HepG2 (cell line): ENCODE measurements around the gene CHML. TPM values are rescaled to one million over a fixed set of nuclear protein-coding genes. Genes with fewer than 3 reads are reported as not detected.

Source experiments
- ATAC-seq: fragments of 200-7000 bp; cut with Tn5 transposase; 3 replicates; pipeline ENCODE4 v1.9.1; 2020; ENCODE audit warnings: mild to moderate bottlenecking, moderate library complexity
- BruUV-seq: library from RNA; stranded (reverse); fragments of 400-500 nt; replicated peaks from 2 replicates; lab custom pipeline; 2021; lab: Mats Ljungman, UMichigan
- CTCF ChIA-PET: fragments of 300-600 bp; formaldehyde crosslinking; extraction: SDS; loops from one replicate; lab custom pipeline; 2021; ENCODE audit warnings: low total read pairs, inconsistent platforms, low intra/inter-chr PET ratio; lab: Yijun Ruan, JAX
- POLR2A ChIA-PET: fragments of 350-600 bp; sonication (Branson Sonifier 250); formaldehyde crosslinking; loops from one replicate; lab custom pipeline; 2020; ENCODE audit warnings: antibody characterized with exemption, inconsistent platforms; lab: Yijun Ruan, JAX
- DNase-seq: peaks from one replicate; pipeline ENCODE4 v3.0.0-alpha.2; 2015; ENCODE audit warnings: low spot score
- FAIRE-seq: peaks from 3 replicates; lab custom pipeline; 2011; peaks lifted over from hg19 to GRCh38; lab: Jason Lieb, UNC
- H2AFZ ChIP-seq: one replicate; pipeline ENCODE4 v1.6.1; 2011; ENCODE audit warnings: low read length, inconsistent platforms
- H3K27ac ChIP-seq: fragments of 300-600 bp; 3 replicates; pipeline ENCODE4 v1.8.0; 2011; ENCODE audit warnings: mixed run types, mild to moderate bottlenecking, mixed read lengths, low read length, inconsistent platforms; ENCODE audit not compliant: insufficient read depth; ENCODE audit errors: extremely low read length
- H3K27me3 ChIP-seq, 2 experiments: fragments of 200-600 bp in 1 of 2; 2 replicates in 1 of 2; 3 replicates in 1 of 2; pipeline versions ENCODE4 v1.6.0 to v1.8.0; 2011; ENCODE audit warnings: low read length in 2 of 2, mild to moderate bottlenecking in 2 of 2, moderate library complexity in 2 of 2, inconsistent platforms in 1 of 2; ENCODE audit not compliant: insufficient read depth in 2 of 2, control insufficient read depth in 1 of 2
- H3K36me3 ChIP-seq, 2 experiments: fragments of 200-600 bp in 1 of 2; replicated peaks in 1 of 2; 2 replicates in 1 of 2; 3 replicates in 1 of 2; pipeline versions ENCODE4 v1.5.1 to v1.8.0; 2011; ENCODE audit warnings: low read length in 2 of 2, inconsistent platforms in 1 of 2; ENCODE audit not compliant: insufficient read depth in 2 of 2, control insufficient read depth in 1 of 2
- H3K4me1 ChIP-seq: 2 replicates; pipeline ENCODE4 v1.5.1; 2012; ENCODE audit warnings: low read length, inconsistent platforms; ENCODE audit not compliant: insufficient read depth
- H3K4me2 ChIP-seq: 2 replicates; pipeline ENCODE4 v1.6.0; 2011; ENCODE audit warnings: low read depth, low read length, inconsistent platforms
- H3K4me3 ChIP-seq, 3 experiments: fragments of 200-600 bp in 1 of 3; sonication (generic), shearing (Covaris generic) in 1 of 3; replicated peaks in 1 of 3; 2 replicates each; pipeline ENCODE4 v1.5.1; 2011 to 2016; ENCODE audit warnings: low read length in 3 of 3, inconsistent platforms in 2 of 3, low read depth in 2 of 3, mild to moderate bottlenecking in 2 of 3, control low read depth in 1 of 3, mixed read lengths in 1 of 3; ENCODE audit not compliant: insufficient read depth in 1 of 3
- H3K79me2 ChIP-seq: one replicate; pipeline ENCODE4 v1.6.1; 2011; ENCODE audit warnings: low read length, inconsistent platforms; ENCODE audit not compliant: insufficient read depth
- H3K9ac ChIP-seq: 2 replicates; pipeline ENCODE4 v1.6.0; 2011; ENCODE audit warnings: mild to moderate bottlenecking, low read depth, low read length, inconsistent platforms; ENCODE audit not compliant: insufficient read depth
- H3K9me3 ChIP-seq: 2 replicates; pipeline ENCODE4 v1.5.1; 2012; ENCODE audit warnings: mild to moderate bottlenecking, low read length
- H4K20me1 ChIP-seq: 2 replicates; pipeline ENCODE4 v1.6.0; 2011; ENCODE audit warnings: inconsistent platforms, mild to moderate bottlenecking, low read length, moderate library complexity; ENCODE audit not compliant: insufficient read depth
- GPN1 ChIP-seq: sonication (generic); formaldehyde crosslinking; IDR thresholded peaks from 2 replicates; pipeline ENCODE4 v1.5.1; 2020; ENCODE audit warnings: missing genetic modification reagents, borderline replicate concordance
- HIVEP1 ChIP-seq: sonication (generic); formaldehyde crosslinking; IDR thresholded peaks from 2 replicates; pipeline ENCODE4 v1.4.0; 2020; ENCODE audit warnings: mild to moderate bottlenecking, missing genetic modification reagents
- KDM3A ChIP-seq: IDR thresholded peaks from 2 replicates; pipeline ENCODE4 v1.6.1; 2018; ENCODE audit warnings: low read depth, missing compliant biosample characterization
- PCBP1 ChIP-seq: fragments of 200-400 bp; formaldehyde crosslinking; IDR thresholded peaks from 2 replicates; pipeline ENCODE4 v1.6.1; 2017; ENCODE audit warnings: mild to moderate bottlenecking, low read depth, low read length, borderline replicate concordance
- PRMT3 ChIP-seq: sonication (generic); formaldehyde crosslinking; IDR thresholded peaks from 2 replicates; pipeline ENCODE4 v1.8.1; 2022; ENCODE audit warnings: low read depth, mild to moderate bottlenecking, moderate library complexity, missing genetic modification reagents, borderline replicate concordance
- RFXAP ChIP-seq: sonication (generic); formaldehyde crosslinking; IDR thresholded peaks from 2 replicates; pipeline ENCODE4 v1.4.0; 2020; ENCODE audit warnings: missing genetic modification reagents, borderline replicate concordance
- RXRB ChIP-seq: IDR thresholded peaks from 2 replicates; pipeline ENCODE4 v1.6.1; 2016; ENCODE audit warnings: borderline replicate concordance, missing genetic modification reagents, missing compliant biosample characterization
- USF2 ChIP-seq, 2 experiments: sonication (generic) in 1 of 2; formaldehyde crosslinking in 1 of 2; IDR thresholded peaks; 2 replicates each; pipeline versions ENCODE4 v1.5.1 to v1.6.1; 2011 to 2020; ENCODE audit warnings: borderline replicate concordance in 1 of 2, low read depth in 1 of 2, low read length in 1 of 2, mild to moderate bottlenecking in 1 of 2, missing genetic modification reagents in 1 of 2, moderate library complexity in 1 of 2
- ZBTB49 ChIP-seq: sonication (generic); formaldehyde crosslinking; IDR thresholded peaks from 2 replicates; pipeline ENCODE4 v1.4.0; 2020; ENCODE audit warnings: missing genetic modification reagents, borderline replicate concordance
- ZBTB8A ChIP-seq: sonication (generic); formaldehyde crosslinking; IDR thresholded peaks from 2 replicates; pipeline ENCODE4 v1.4.0; 2020; ENCODE audit warnings: mild to moderate bottlenecking, low read depth, missing genetic modification reagents, borderline replicate concordance
- ZNF10 ChIP-seq: sonication (generic); formaldehyde crosslinking; IDR thresholded peaks from 2 replicates; pipeline ENCODE4 v1.4.0; 2020; ENCODE audit warnings: mild to moderate bottlenecking, low read depth, missing genetic modification reagents, borderline replicate concordance
- ZNF34 ChIP-seq: sonication (generic); formaldehyde crosslinking; IDR thresholded peaks from 2 replicates; pipeline ENCODE4 v1.4.0; 2020; ENCODE audit warnings: mild to moderate bottlenecking, missing genetic modification reagents, borderline replicate concordance
- ZNF775 ChIP-seq: sonication (generic); formaldehyde crosslinking; IDR thresholded peaks from 2 replicates; pipeline ENCODE4 v1.4.0; 2020; ENCODE audit warnings: missing genetic modification reagents, mild to moderate bottlenecking, moderate library complexity, borderline replicate concordance
- WGBS: methylation state at CpG from one replicate; pipeline ENCODE4 v1.1.6; 2017; ENCODE audit warnings: low lambda C conversion rate; 5-methylcytosine and 5-hydroxymethylcytosine counted together
- in situ Hi-C: cut with HindIII; loops from 2 replicates; pipeline ENCODE4 v1.10.0; 2017; ENCODE audit warnings: low pct_unique_long_range_greater_than_20kb; ENCODE audit not compliant: extremely low pct_ligation_motif_present
- intact Hi-C: fragments of 100-400 bp; cut with micrococcal nuclease; formaldehyde crosslinking; loops from one replicate; pipeline ENCODE4 v1.10.0; 2022; ENCODE audit not compliant: unreplicated experiment
- polyA plus RNA-seq, 8 experiments: library from polyadenylated mRNA; depleted of rRNA in 3 of 8; stranded (reverse) in 7 of 8; unstranded in 1 of 8; fragments of >200 nt; fragmentation: Illumina TruSeq in 4 of 8; extraction: Trizol in 4 of 8; gene quantifications; 2 replicates each; pipeline versions ENCODE4 v1.2.1 to v1.2.3, GENCODE V29; 2011 to 2016; ENCODE audit warnings: low read depth in 4 of 8, missing spikeins in 1 of 8, mixed read lengths in 1 of 8; ENCODE audit not compliant: insufficient read depth in 1 of 8
- total RNA-seq, 5 experiments: library from RNA; depleted of rRNA; stranded (reverse); fragments of >200 nt; fragmentation: Illumina TruSeq; extraction: Trizol; gene quantifications; 2 replicates each; pipeline ENCODE4 v1.2.3, GENCODE V29; 2016; ENCODE audit warnings: low read depth in 1 of 5

CHML gene
- total and polyA plus RNA-seq, 2 of the 13 experiments (the other 11 are each of a cell fraction or from before 2014, with no cell fraction given), result 5.2 to 16.7 TPM

- intact Hi-C loops (no loop called here), in situ Hi-C loops (loop anchor here (10.0 kb wide), 1 partner anchor 112 kb away; no protein-coding TSS in a partner anchor)
- ATAC-seq (no peak), FAIRE-seq (no peak), DNase-seq (no peak)
- Histone ChIP-seq H3K27ac (no peak overlapping the region), H2AFZ (no peak overlapping the region), H3K4me3 (peak overlapping the region in 1 of 3 experiments; percentile 85; a peak in 1 of 6 replicates), H3K79me2 (peaks cover 24% of the 10 kb centered on the region), H3K4me2 (peak overlapping the region; percentile 77), H3K9ac (no peak overlapping the region), H3K4me1 (peaks cover 39% of the 10 kb centered on the region), H3K36me3 (peaks cover 2 to 18% of the 10 kb centered on the region in 2 experiments; a peak in 4 of 5 replicates), H4K20me1 (peaks cover 6% of the 10 kb centered on the region; the same call in 1 of the 2 replicates), H3K27me3 (no peaks in the 10 kb centered on the region; a peak in 1 of 5 replicates), H3K9me3 (no peaks in the 10 kb centered on the region)
- ChIA-PET POLR2A (no interaction called here), CTCF (no interaction called here)
- no TSS peak for BruUV-seq
- TF ChIP-seq ZNF775, result no peak
- TF ChIP-seq ZNF34, result no peak
- TF ChIP-seq ZBTB49 (CRISPR knock-in tag), result no peak
- TF ChIP-seq KDM3A, result no peak
These were observed 3.1 kb downstream of the CHML start for GRCh38 chr1:241637046-241637590.

GRCh38 chr1:241636291-241636690, 3.9 kb downstream of the CHML start:
- H4K20me1 ChIP-seq, result peaks cover 6% of the 10 kb centered on the region; the same call in 1 of the 2 replicates
- no peaks in the 10 kb centered on the region; a peak in 1 of 5 replicates for H3K27me3 ChIP-seq
- in situ Hi-C loops (loop anchor here (10.0 kb wide), 1 partner anchor 111 kb away; no protein-coding TSS in a partner anchor), intact Hi-C loops (no loop called here)
- no peak overlapping the region for H3K4me2 ChIP-seq
- FAIRE-seq, result no peak
- no peak for DNase-seq
- H2AFZ ChIP-seq, result no peak overlapping the region
- 95% methylated on average over 1 of the region's 1 CpG for WGBS
- ATAC-seq, result no peak
- H3K79me2 ChIP-seq, result peaks cover 24% of the 10 kb centered on the region
- no peak overlapping the region for H3K4me3 ChIP-seq
- POLR2A ChIA-PET, result no interaction called here
- peaks cover 2 to 18% of the 10 kb centered on the region in 2 experiments; a peak in 4 of 5 replicates for H3K36me3 ChIP-seq
- peaks cover 39% of the 10 kb centered on the region for H3K4me1 ChIP-seq
- no TSS peak for BruUV-seq
- no peak overlapping the region for H3K9ac ChIP-seq
- H3K27ac ChIP-seq, result no peak overlapping the region
- CTCF ChIA-PET, result no interaction called here
- H3K9me3 ChIP-seq, result no peaks in the 10 kb centered on the region
- TF ChIP-seq GPN1 (CRISPR knock-in tag) (no peak), RXRB (CRISPR knock-in tag) (no peak), PCBP1 (no peak), USF2 (IDR thresholded peaks at IDR 0.05; ENCODE audit: low read depth, low read length) (no peak), USF2 (CRISPR knock-in tag; IDR thresholded peaks at IDR 0.05; ENCODE audit: borderline replicate concordance) (no peak), RFXAP (CRISPR knock-in tag) (no peak), ZBTB8A (CRISPR knock-in tag) (no peak), PRMT3 (no peak), ZNF10 (CRISPR knock-in tag) (no peak), HIVEP1 (CRISPR knock-in tag) (no peak)
